ENCODE data around the gene TMEM221. TPM values are rescaled to one million over a fixed set of nuclear protein-coding genes. Genes with fewer than 3 reads are reported as not detected.
A peak's percentile ranks its signal among the peaks of the same experiment; 100 is the strongest.

Gene TMEM221
- total RNA-seq, 1 donor from 2014 or later, result 0.49 TPM

GRCh38 chr19:17419154-17419620 lies 29.3 kb downstream of the TMEM221 start:
- Histone ChIP-seq H3K27ac (peak overlapping the region; percentile 80), H3K4me3 (peak overlapping the region; percentile 76 to 93), H3K36me3 (no peaks in the 10 kb centered on the region), H3K4me1 (peaks cover 16% of the 10 kb centered on the region), H3K27me3 (no peaks in the 10 kb centered on the region), H3K9me3 (no peaks in the 10 kb centered on the region)
- TF ChIP-seq CTCF (IDR thresholded peaks at IDR 0.05), result no peak
- TF ChIP-seq POLR2AphosphoS5 (IDR thresholded peaks at IDR 0.05; ENCODE audit: insufficient read depth in 1 of 2, low read depth in 1 of 2), result no peak
- TF ChIP-seq POLR2A (IDR thresholded peaks at IDR 0.05), result no peak
- intact Hi-C loops (cut with DNase I), result no loop called here
- no peak for DNase-seq (ENCODE audit: extremely low spot score in 2 of 2)

GRCh38 chr19:17418710-17419109 lies 29.8 kb downstream of the TMEM221 start:
- intact Hi-C loops (cut with DNase I), result no loop called here
- no peak for TF ChIP-seq POLR2AphosphoS5 (IDR thresholded peaks at IDR 0.05; ENCODE audit: insufficient read depth in 1 of 2, low read depth in 1 of 2)
- Histone ChIP-seq H3K36me3 (no peaks in the 10 kb centered on the region), H3K4me1 (peaks cover 16% of the 10 kb centered on the region), H3K9me3 (no peaks in the 10 kb centered on the region), H3K4me3 (no peak overlapping the region), H3K27me3 (no peaks in the 10 kb centered on the region), H3K27ac (peak overlapping the region; percentile 80)
- no peak for DNase-seq (ENCODE audit: extremely low spot score in 2 of 2)

GRCh38 chr19:17415121-17415520 lies 33.3 kb downstream of the TMEM221 start:
- DNase-seq (ENCODE audit: extremely low spot score in 2 of 2), result no peak
- Histone ChIP-seq H3K9me3 (no peaks in the 10 kb centered on the region), H3K4me1 (peaks cover 8% of the 10 kb centered on the region), H3K27me3 (no peaks in the 10 kb centered on the region), H3K4me3 (no peak overlapping the region), H3K27ac (no peak overlapping the region), H3K36me3 (no peaks in the 10 kb centered on the region)
- intact Hi-C loops (cut with DNase I), result no loop called here
- TF ChIP-seq CTCF (IDR thresholded peaks at IDR 0.05), result no peak
- no peak for TF ChIP-seq POLR2AphosphoS5 (IDR thresholded peaks at IDR 0.05; ENCODE audit: insufficient read depth in 1 of 2, low read depth in 1 of 2)
- TF ChIP-seq POLR2A (IDR thresholded peaks at IDR 0.05), result no peak

GRCh38 chr19:17414097-17414496 lies 34.4 kb downstream of the TMEM221 start:
- TF ChIP-seq POLR2A (IDR thresholded peaks at IDR 0.05), result no peak
- TF ChIP-seq POLR2AphosphoS5 (IDR thresholded peaks at IDR 0.05; ENCODE audit: insufficient read depth in 1 of 2, low read depth in 1 of 2), result no peak
- TF ChIP-seq CTCF (IDR thresholded peaks at IDR 0.05), result no peak
- DNase-seq (ENCODE audit: extremely low spot score in 2 of 2), result no peak
- Histone ChIP-seq H3K4me1 (peaks cover 4% of the 10 kb centered on the region), H3K27ac (no peak overlapping the region), H3K9me3 (no peaks in the 10 kb centered on the region), H3K27me3 (no peaks in the 10 kb centered on the region), H3K4me3 (no peak overlapping the region), H3K36me3 (no peaks in the 10 kb centered on the region)
- intact Hi-C loops (cut with DNase I), result no loop called here

GRCh38 chr19:17411801-17412200 lies 36.7 kb downstream of the TMEM221 start:
- Histone ChIP-seq H3K27me3 (no peaks in the 10 kb centered on the region), H3K9me3 (no peaks in the 10 kb centered on the region), H3K27ac (peak overlapping the region; percentile 33), H3K4me1 (no peaks in the 10 kb centered on the region), H3K36me3 (no peaks in the 10 kb centered on the region), H3K4me3 (no peak overlapping the region)
- DNase-seq (ENCODE audit: extremely low spot score in 2 of 2), result no peak
- TF ChIP-seq POLR2A (IDR thresholded peaks at IDR 0.05) (no peak), CTCF (IDR thresholded peaks at IDR 0.05) (no peak), POLR2AphosphoS5 (IDR thresholded peaks at IDR 0.05; ENCODE audit: insufficient read depth in 1 of 2, low read depth in 1 of 2) (no peak)
- intact Hi-C loops (cut with DNase I), result no loop called here
